Bronchial epithelial cell (primary cell): ENCODE results near the gene TBC1D9B. TPM values are rescaled to one million over a fixed set of nuclear protein-coding genes. Genes with fewer than 3 reads are reported as not detected.

Experiments used
- DNase-seq: peaks from one replicate; pipeline ENCODE4 v3.0.0-alpha.2; 2010; ENCODE audit warnings: low read depth
- FAIRE-seq: peaks from 2 replicates; lab custom pipeline; 2011; peaks lifted over from hg19 to GRCh38; lab: Jason Lieb, UNC
- H3K27me3 ChIP-seq: 2 replicates; pipeline ENCODE4 v1.5.1; 2011; ENCODE audit warnings: low read length; ENCODE audit not compliant: control insufficient read depth, insufficient read depth
- H3K36me3 ChIP-seq: 2 replicates; pipeline ENCODE4 v1.5.1; 2011; ENCODE audit warnings: low read length; ENCODE audit not compliant: control insufficient read depth, insufficient read depth
- H3K4me3 ChIP-seq: 2 replicates; pipeline ENCODE4 v1.5.1; 2011; ENCODE audit warnings: mild to moderate bottlenecking, low read depth, low read length, control low read depth
- CTCF ChIP-seq: IDR thresholded peaks from 2 replicates; pipeline ENCODE4 v1.5.1; 2011; ENCODE audit warnings: mild to moderate bottlenecking, moderate library complexity, low read length, control low read depth, inconsistent platforms; ENCODE audit not compliant: insufficient read depth, severe bottlenecking
- total RNA-seq: library from RNA; depleted of rRNA; stranded (reverse); fragments of >200 nt; gene quantifications from 2 replicates; pipeline ENCODE4 v1.2.1, GENCODE V29; 2014

The TBC1D9B gene
- total RNA-seq, 1 donor from 2014 or later = 37.6 TPM

- Histone ChIP-seq H3K36me3 (peaks cover 18% of the 10 kb centered on the region), H3K4me3 (no peak overlapping the region), H3K27me3 (no peaks in the 10 kb centered on the region)
- no peak for FAIRE-seq
- no peak for DNase-seq
- TF ChIP-seq CTCF = no peak
Measured at GRCh38 chr5:179882338-179882737, 25.4 kb downstream of the TBC1D9B start.

GRCh38 chr5:179880848-179881590, 26.7 kb downstream of the TBC1D9B start:
- peak; percentile 36 for FAIRE-seq
- H3K36me3 ChIP-seq = peaks cover 13% of the 10 kb centered on the region
- H3K4me3 ChIP-seq = no peak overlapping the region
- DNase-seq = no peak
- TF ChIP-seq CTCF = no peak
- no peaks in the 10 kb centered on the region for H3K27me3 ChIP-seq

- Histone ChIP-seq H3K4me3 (no peak overlapping the region), H3K27me3 (no peaks in the 10 kb centered on the region), H3K36me3 (peaks cover 10% of the 10 kb centered on the region)
- FAIRE-seq = no peak
- no peak for DNase-seq
- no peak for TF ChIP-seq CTCF
Measured at GRCh38 chr5:179880066-179880650, 27.5 kb downstream of the TBC1D9B start.

- Histone ChIP-seq H3K27me3 (no peaks in the 10 kb centered on the region), H3K4me3 (no peak overlapping the region), H3K36me3 (peaks cover 15% of the 10 kb centered on the region)
- no peak for TF ChIP-seq CTCF
- DNase-seq = no peak
- no peak for FAIRE-seq
Measured at GRCh38 chr5:179879690-179880010, 28.0 kb downstream of the TBC1D9B start.

GRCh38 chr5:179879003-179879689, 28.6 kb downstream of the TBC1D9B start:
- H3K36me3 ChIP-seq = peaks cover 16% of the 10 kb centered on the region
- H3K27me3 ChIP-seq = no peaks in the 10 kb centered on the region
- FAIRE-seq = no peak
- H3K4me3 ChIP-seq = no peak overlapping the region
- TF ChIP-seq CTCF = no peak
- DNase-seq = no peak
